Caco-2 (cell line): ENCODE measurements around the gene EPB41L4B. TPM values are rescaled to one million over a fixed set of nuclear protein-coding genes. Genes with fewer than 3 reads are reported as not detected.

Experiments used
- BruUV-seq: library from RNA; stranded (reverse); fragments of 400-500 nt; replicated peaks from 2 replicates; lab custom pipeline; 2021; lab: Mats Ljungman, UMichigan
- CTCF ChIA-PET: fragments of 300-600 bp; sonication (Branson Sonifier 250); formaldehyde crosslinking; loops from one replicate; lab custom pipeline; 2022; ENCODE audit warnings: antibody characterized with exemption; lab: Charles Lee
- POLR2A ChIA-PET: fragments of 300-600 bp; sonication (Branson Sonifier 250); formaldehyde crosslinking; loops from one replicate; lab custom pipeline; 2022; ENCODE audit warnings: antibody characterized with exemption; lab: Charles Lee
- DNase-seq, 2 experiments: peaks; one replicate each; pipeline versions ENCODE4 v3.0.0 to v3.0.0-alpha.2; 2020 to 2022
- H3K27me3 ChIP-seq: replicated peaks from 2 replicates; pipeline ENCODE4 v1.6.0; 2011; ENCODE audit warnings: low read length; ENCODE audit not compliant: control insufficient read depth, insufficient read depth
- H3K36me3 ChIP-seq: 2 replicates; pipeline ENCODE4 v1.5.1; 2011; ENCODE audit warnings: low read length; ENCODE audit not compliant: control insufficient read depth, insufficient read depth
- H3K4me1 ChIP-seq: fragments of 250-450 bp; sonication (Bioruptor Pico); 2 replicates; pipeline ENCODE4 v1.5.1; 2020; ENCODE audit warnings: mild to moderate bottlenecking
- H3K4me3 ChIP-seq: 2 replicates; pipeline ENCODE4 v1.5.1; 2011; ENCODE audit warnings: low read depth, mild to moderate bottlenecking, control low read depth, low read length
- H3K9me3 ChIP-seq: fragments of 250-450 bp; sonication (Bioruptor Pico); 2 replicates; pipeline ENCODE4 v1.5.1; 2020; ENCODE audit warnings: mild to moderate bottlenecking, moderate library complexity
- H3K27ac Mint-ChIP-seq: one replicate; pipeline ENCODE4 v1.8.0; 2022; ENCODE audit warnings: mixed read lengths; ENCODE audit not compliant: unreplicated experiment
- H3K27me3 Mint-ChIP-seq: one replicate; pipeline ENCODE4 v1.8.0; 2022; ENCODE audit warnings: mixed read lengths; ENCODE audit not compliant: insufficient read depth, unreplicated experiment
- H3K36me3 Mint-ChIP-seq: one replicate; pipeline ENCODE4 v1.8.0; 2022; ENCODE audit warnings: mild to moderate bottlenecking, mixed read lengths; ENCODE audit not compliant: insufficient read depth, unreplicated experiment
- H3K4me1 Mint-ChIP-seq: one replicate; pipeline ENCODE4 v1.8.0; 2022; ENCODE audit warnings: low read depth, mixed read lengths; ENCODE audit not compliant: unreplicated experiment
- H3K4me3 Mint-ChIP-seq: one replicate; pipeline ENCODE4 v1.8.0; 2022; ENCODE audit warnings: mild to moderate bottlenecking, moderate library complexity, mixed read lengths; ENCODE audit not compliant: unreplicated experiment
- H3K9me3 Mint-ChIP-seq: one replicate; pipeline ENCODE4 v1.8.0; 2022; ENCODE audit warnings: mixed read lengths; ENCODE audit not compliant: unreplicated experiment
- CTCF ChIP-seq, 2 experiments: fragments of 200-600 bp in 1 of 2; IDR thresholded peaks; 1 replicate in 1 of 2; 2 replicates in 1 of 2; pipeline versions ENCODE4 v1.5.1 to v1.8.0; 2011 to 2022; ENCODE audit warnings: antibody characterized with exemption in 1 of 2, control low read depth in 1 of 2, inconsistent platforms in 1 of 2, low read depth in 1 of 2, low read length in 1 of 2, mild to moderate bottlenecking in 1 of 2, moderate library complexity in 1 of 2; ENCODE audit not compliant: insufficient read depth in 1 of 2, severe bottlenecking in 1 of 2, unreplicated experiment in 1 of 2
- intact Hi-C: fragments of 100-400 bp; cut with micrococcal nuclease; formaldehyde crosslinking; loops from one replicate; pipeline ENCODE4 v1.10.0; 2022; ENCODE audit not compliant: unreplicated experiment
- total RNA-seq: library from RNA; stranded (reverse); gene quantifications from 2 replicates; pipeline ENCODE4 v1.2.3, GENCODE V29; 2022

EPB41L4B gene
- total RNA-seq, 1 experiment from 2014 or later = 16.3 TPM

GRCh38 chr9:109320331-109320741 lies 523 bp downstream of the EPB41L4B start:
- no peaks in the 10 kb centered on the region for H3K9me3 Mint-ChIP-seq
- Histone ChIP-seq H3K9me3 (no peaks in the 10 kb centered on the region), H3K36me3 (no peaks in the 10 kb centered on the region), H3K27me3 (no peaks in the 10 kb centered on the region), H3K4me3 (peak overlapping the region; percentile 84), H3K4me1 (peaks cover 20% of the 10 kb centered on the region)
- peak in 1 of 2 experiments; percentile 53 for DNase-seq
- H3K4me3 Mint-ChIP-seq = peak overlapping the region; percentile 83
- POLR2A ChIA-PET = no interaction called here
- H3K27ac Mint-ChIP-seq = no peak overlapping the region
- peaks cover 17% of the 10 kb centered on the region for H3K4me1 Mint-ChIP-seq
- CTCF ChIA-PET = no interaction called here
- no peaks in the 10 kb centered on the region for H3K27me3 Mint-ChIP-seq
- BruUV-seq = no TSS peak
- H3K36me3 Mint-ChIP-seq = no peaks in the 10 kb centered on the region
- intact Hi-C loops = loop anchor here (2.0 to 5.0 kb wide), 3 partner anchors 24 to 308 kb away; partner anchors contain the start of gene CTNNAL1
- no peak for TF ChIP-seq CTCF (IDR thresholded peaks at IDR 0.05; ENCODE audit: insufficient read depth in 1 of 2, low read depth in 1 of 2, low read length in 1 of 2, severe bottlenecking in 1 of 2, unreplicated experiment in 1 of 2)

GRCh38 chr9:109319626-109320241 lies 1.1 kb downstream of the EPB41L4B start:
- POLR2A ChIA-PET = no interaction called here

More at GRCh38 chr9:109319626-109320241, 1.1 kb downstream of the EPB41L4B start:
- H3K4me3 Mint-ChIP-seq = peak overlapping the region; percentile 83
- H3K4me1 ChIP-seq = peaks cover 22% of the 10 kb centered on the region
- peak overlapping the region; percentile 84 for H3K4me3 ChIP-seq
- H3K9me3 ChIP-seq = no peaks in the 10 kb centered on the region
- TF ChIP-seq CTCF (IDR thresholded peaks at IDR 0.05; ENCODE audit: insufficient read depth in 1 of 2, low read depth in 1 of 2, low read length in 1 of 2, severe bottlenecking in 1 of 2, unreplicated experiment in 1 of 2) = no peak
- CTCF ChIA-PET = interaction anchor here (0.6 kb wide), 1 partner anchor 194 kb away, joined by 4 read pairs; no protein-coding TSS in a partner anchor
- H3K36me3 Mint-ChIP-seq = no peaks in the 10 kb centered on the region
- H3K4me1 Mint-ChIP-seq = peaks cover 17% of the 10 kb centered on the region
- intact Hi-C loops = loop anchor here (2.0 to 5.0 kb wide), 3 partner anchors 25 to 307 kb away; partner anchors contain the start of gene CTNNAL1
- H3K27ac Mint-ChIP-seq = no peak overlapping the region
- peak; percentile 32 to 38 for DNase-seq
- no peaks in the 10 kb centered on the region for H3K27me3 ChIP-seq
- no peaks in the 10 kb centered on the region for H3K9me3 Mint-ChIP-seq
- no TSS peak for BruUV-seq
- H3K27me3 Mint-ChIP-seq = no peaks in the 10 kb centered on the region
- H3K36me3 ChIP-seq = no peaks in the 10 kb centered on the region
